ENCODE results near the gene CCDC192.

The CCDC192 gene

GRCh38 chr5:127702926-127703561 lies at the start of gene CCDC192:
TSS of gene CCDC192 (plus strand) at chr5:127703391. CDS start at chr5:127703446, 55 bp downstream.
- no peak for DNase-seq (ENCODE audit: low read depth)
- no peak within 1 kb of the TSS for H3K4me3 ChIP-seq (ENCODE audit: low read depth, low read length)
- TF ChIP-seq CTCF (conservative IDR thresholded peaks at IDR 0.05; ENCODE audit: low read depth, low read length): no peak

GRCh38 chr5:127656825-127657224 lies 46.4 kb upstream of the CCDC192 start:
- H3K4me3 ChIP-seq (ENCODE audit: low read depth, low read length): no peak overlapping the region
- TF ChIP-seq CTCF (conservative IDR thresholded peaks at IDR 0.05; ENCODE audit: low read depth, low read length): no peak
- DNase-seq (ENCODE audit: low read depth): no peak

- H3K4me3 ChIP-seq (ENCODE audit: low read depth, low read length): no peak overlapping the region
- no peak for TF ChIP-seq CTCF (conservative IDR thresholded peaks at IDR 0.05; ENCODE audit: low read depth, low read length)
- DNase-seq (ENCODE audit: low read depth): no peak
Observed at GRCh38 chr5:127660047-127660733, 43.0 kb upstream of the CCDC192 start.

- TF ChIP-seq CTCF (conservative IDR thresholded peaks at IDR 0.05; ENCODE audit: low read depth, low read length): no peak
- DNase-seq (ENCODE audit: low read depth): no peak
- H3K4me3 ChIP-seq (ENCODE audit: low read depth, low read length): no peak overlapping the region
Observed at GRCh38 chr5:127664093-127664492, 39.1 kb upstream of the CCDC192 start.

GRCh38 chr5:127665641-127666040 lies 37.5 kb upstream of the CCDC192 start:
- DNase-seq (ENCODE audit: low read depth): peak; percentile 52
- H3K4me3 ChIP-seq (ENCODE audit: low read depth, low read length): no peak overlapping the region
- TF ChIP-seq CTCF (conservative IDR thresholded peaks at IDR 0.05; ENCODE audit: low read depth, low read length): no peak

- H3K4me3 ChIP-seq (ENCODE audit: low read depth, low read length): no peak overlapping the region
- TF ChIP-seq CTCF (conservative IDR thresholded peaks at IDR 0.05; ENCODE audit: low read depth, low read length): no peak
- DNase-seq (ENCODE audit: low read depth): peak; percentile 51
Observed at GRCh38 chr5:127666043-127666716, 37.0 kb upstream of the CCDC192 start.

Data from choroid plexus epithelial cell (primary cell).